MM.1S (cell line): ENCODE results near the gene RUNX2.

ENCODE experiments used
- DNase-seq: peaks from one replicate; pipeline ENCODE4 v3.0.0-alpha.2; 2015
- H2AFZ ChIP-seq: fragments of 300-600 bp; sonication (generic); 2 replicates; pipeline ENCODE4 v1.6.0; 2016; ENCODE audit warnings: antibody characterized with exemption, low read length
- H3F3A ChIP-seq: fragments of 300-600 bp; sonication (generic); 2 replicates; pipeline ENCODE4 v1.6.1; 2016; ENCODE audit warnings: mild to moderate bottlenecking, antibody characterized with exemption, low read length, moderate library complexity, mixed read lengths; ENCODE audit not compliant: insufficient read depth
- H3K27ac ChIP-seq: fragments of 300-600 bp; sonication (generic); 2 replicates; pipeline ENCODE4 v1.5.1; 2016; ENCODE audit warnings: mild to moderate bottlenecking, low read length
- H3K27me3 ChIP-seq: fragments of 300-600 bp; sonication (generic); replicated peaks from 2 replicates; pipeline ENCODE4 v1.6.0; 2016; ENCODE audit warnings: low read length; ENCODE audit not compliant: insufficient read depth
- H3K36me3 ChIP-seq: fragments of 300-600 bp; sonication (generic); replicated peaks from 2 replicates; pipeline ENCODE4 v1.6.1; 2016; ENCODE audit warnings: mild to moderate bottlenecking, low read length, mixed read lengths; ENCODE audit not compliant: insufficient read depth
- H3K4me1 ChIP-seq: fragments of 300-600 bp; sonication (generic); 2 replicates; pipeline ENCODE4 v1.6.1; 2016; ENCODE audit warnings: low read length, mixed read lengths
- H3K4me2 ChIP-seq: fragments of 300-600 bp; sonication (generic); 2 replicates; pipeline ENCODE4 v1.6.0; 2016; ENCODE audit warnings: low read depth, low read length
- H3K4me3 ChIP-seq: fragments of 300-600 bp; sonication (generic); 2 replicates; pipeline ENCODE4 v1.5.1; 2016; ENCODE audit warnings: low read length, mixed read lengths
- H3K79me2 ChIP-seq: fragments of 300-600 bp; sonication (generic); 2 replicates; pipeline ENCODE4 v1.6.1; 2016; ENCODE audit warnings: mixed run types, low read length, mixed read lengths
- H3K9ac ChIP-seq: fragments of 300-600 bp; sonication (generic); 2 replicates; pipeline ENCODE4 v1.6.1; 2016; ENCODE audit warnings: low read length, mixed read lengths
- H3K9me2 ChIP-seq: fragments of 300-600 bp; sonication (generic); replicated peaks from 2 replicates; pipeline ENCODE4 v1.6.1; 2016; ENCODE audit warnings: mild to moderate bottlenecking, low read length, mixed read lengths; ENCODE audit not compliant: insufficient read depth
- H3K9me3 ChIP-seq: fragments of 300-600 bp; sonication (generic); replicated peaks from 2 replicates; pipeline ENCODE4 v1.6.1; 2016; ENCODE audit warnings: mild to moderate bottlenecking, low read length, mixed read lengths; ENCODE audit not compliant: insufficient read depth
- H4K20me1 ChIP-seq: fragments of 300-600 bp; sonication (generic); 2 replicates; pipeline ENCODE4 v1.6.1; 2016; ENCODE audit warnings: mild to moderate bottlenecking, low read length, moderate library complexity, mixed read lengths; ENCODE audit not compliant: insufficient read depth
- CTCF ChIP-seq: fragments of 300-600 bp; sonication (generic); IDR thresholded peaks from 2 replicates; pipeline ENCODE4 v1.5.1; 2016; ENCODE audit warnings: antibody characterized with exemption, low read length, mixed read lengths
- EZH2 ChIP-seq: fragments of 300-600 bp; sonication (generic); optimal IDR thresholded peaks from 2 replicates; pipeline ENCODE3; 2017; ENCODE audit warnings: low read depth, mild to moderate bottlenecking, antibody characterized with exemption, low read length, mixed read lengths
- EZH2phosphoT487 ChIP-seq: fragments of 300-600 bp; sonication (generic); IDR thresholded peaks from 2 replicates; pipeline ENCODE4 v1.6.1; 2018; ENCODE audit warnings: antibody characterized with exemption, low read length

Gene RUNX2

GRCh38 chr6:45437439-45437815, 109.3 kb downstream of the RUNX2 start:
- Histone ChIP-seq H2AFZ (no peak overlapping the region), H3K79me2 (peaks cover 100% of the 10 kb centered on the region), H3K27ac (no peak overlapping the region), H3K4me1 (peaks cover 38% of the 10 kb centered on the region), H4K20me1 (no peaks in the 10 kb centered on the region; the same call in 1 of the 2 replicates), H3F3A (peaks cover 20% of the 10 kb centered on the region), H3K4me2 (no peak overlapping the region), H3K27me3 (no peaks in the 10 kb centered on the region), H3K9me3 (no peaks in the 10 kb centered on the region), H3K4me3 (no peak overlapping the region), H3K9ac (no peak overlapping the region), H3K9me2 (no peaks in the 10 kb centered on the region), H3K36me3 (peaks cover 26% of the 10 kb centered on the region)
- no peak for TF ChIP-seq CTCF
- TF ChIP-seq EZH2phosphoT487: no peak
- no peak for TF ChIP-seq EZH2
- no peak for DNase-seq

- H2AFZ ChIP-seq: no peak overlapping the region
- peaks cover 27% of the 10 kb centered on the region for H3K36me3 ChIP-seq
- H3K9ac ChIP-seq: no peak overlapping the region
- H3K4me1 ChIP-seq: peaks cover 31% of the 10 kb centered on the region
- no peak overlapping the region for H3K4me3 ChIP-seq
- TF ChIP-seq EZH2phosphoT487 (no peak), CTCF (no peak), EZH2 (no peak)
- H3K9me2 ChIP-seq: no peaks in the 10 kb centered on the region
- DNase-seq: no peak
- peaks cover 14% of the 10 kb centered on the region for H3F3A ChIP-seq
- H3K27ac ChIP-seq: no peak overlapping the region
- peaks cover 100% of the 10 kb centered on the region for H3K79me2 ChIP-seq
- no peaks in the 10 kb centered on the region for H3K27me3 ChIP-seq
- H4K20me1 ChIP-seq: no peaks in the 10 kb centered on the region; the same call in 1 of the 2 replicates
- no peak overlapping the region for H3K4me2 ChIP-seq
- no peaks in the 10 kb centered on the region for H3K9me3 ChIP-seq
Observed at GRCh38 chr6:45438151-45438550, 110.0 kb downstream of the RUNX2 start.

GRCh38 chr6:45438849-45439406, 110.8 kb downstream of the RUNX2 start:
- peaks cover 31% of the 10 kb centered on the region for H3K36me3 ChIP-seq
- H3K9me2 ChIP-seq: no peaks in the 10 kb centered on the region
- no peak for TF ChIP-seq EZH2phosphoT487
- TF ChIP-seq EZH2: no peak
- TF ChIP-seq CTCF: no peak
- H2AFZ ChIP-seq: no peak overlapping the region
- H3K27me3 ChIP-seq: no peaks in the 10 kb centered on the region
- DNase-seq: no peak
- peaks cover 6% of the 10 kb centered on the region for H3F3A ChIP-seq
- H3K4me1 ChIP-seq: peaks cover 24% of the 10 kb centered on the region
- H4K20me1 ChIP-seq: no peaks in the 10 kb centered on the region; the same call in 1 of the 2 replicates
- H3K9me3 ChIP-seq: no peaks in the 10 kb centered on the region
- H3K27ac ChIP-seq: no peak overlapping the region
- no peak overlapping the region for H3K4me2 ChIP-seq
- H3K4me3 ChIP-seq: no peak overlapping the region
- peaks cover 100% of the 10 kb centered on the region for H3K79me2 ChIP-seq
- no peak overlapping the region for H3K9ac ChIP-seq
